Measurements from ENCODE around the gene AQP5.

DNA sequence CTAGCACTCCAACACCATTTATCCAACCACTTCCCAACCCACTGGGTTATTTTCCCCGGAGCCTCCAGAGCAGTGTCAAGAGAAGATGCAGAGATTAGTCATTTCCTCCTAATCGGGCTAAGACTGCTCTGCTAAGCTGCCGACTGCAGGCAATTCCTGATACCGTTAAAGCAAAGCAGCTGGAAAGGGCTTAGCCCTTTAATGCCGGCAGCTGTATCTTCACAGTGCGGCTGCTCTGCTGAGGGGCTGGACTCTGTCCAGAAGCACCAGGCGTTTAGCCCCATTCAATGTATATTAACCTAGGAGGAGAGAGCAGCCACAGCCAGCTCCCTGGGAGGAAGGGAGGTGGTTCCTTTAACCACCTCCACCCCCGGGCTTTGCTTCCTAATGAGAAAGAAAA, 22.2 kb downstream of the AQP5 start:
- TF ChIP-seq YY1 (IDR thresholded peaks at IDR 0.05; ENCODE audit: insufficient read depth, insufficient read length) (no peak), SUZ12 (IDR thresholded peaks at IDR 0.05; ENCODE audit: extremely low read depth, insufficient read depth, insufficient read length) (no peak)
